Testis (tissue), 2 donors: Measurements from ENCODE around the gene CNPY1.

Experiments
- POLR2A ChIP-seq: fragments of 450-650 bp; IDR thresholded peaks from one replicate; pipeline ENCODE4 v1.6.1; 2017; ENCODE audit warnings: antibody characterized with exemption, mild to moderate bottlenecking, moderate library complexity
- TF ChIP-seq, protein P1 (sequence below), 3 experiments: fragments of 450-650 bp in 2 of 3; fragments of 200-600 bp in 1 of 3; sonication (generic) in 1 of 3; IDR thresholded peaks; one replicate each; pipeline ENCODE4 v1.5.1; 2016 to 2019; ENCODE audit warnings: antibody characterized with exemption in 3 of 3, mild to moderate bottlenecking in 2 of 3, moderate library complexity in 1 of 3

- TF ChIP-seq, protein P1, sequence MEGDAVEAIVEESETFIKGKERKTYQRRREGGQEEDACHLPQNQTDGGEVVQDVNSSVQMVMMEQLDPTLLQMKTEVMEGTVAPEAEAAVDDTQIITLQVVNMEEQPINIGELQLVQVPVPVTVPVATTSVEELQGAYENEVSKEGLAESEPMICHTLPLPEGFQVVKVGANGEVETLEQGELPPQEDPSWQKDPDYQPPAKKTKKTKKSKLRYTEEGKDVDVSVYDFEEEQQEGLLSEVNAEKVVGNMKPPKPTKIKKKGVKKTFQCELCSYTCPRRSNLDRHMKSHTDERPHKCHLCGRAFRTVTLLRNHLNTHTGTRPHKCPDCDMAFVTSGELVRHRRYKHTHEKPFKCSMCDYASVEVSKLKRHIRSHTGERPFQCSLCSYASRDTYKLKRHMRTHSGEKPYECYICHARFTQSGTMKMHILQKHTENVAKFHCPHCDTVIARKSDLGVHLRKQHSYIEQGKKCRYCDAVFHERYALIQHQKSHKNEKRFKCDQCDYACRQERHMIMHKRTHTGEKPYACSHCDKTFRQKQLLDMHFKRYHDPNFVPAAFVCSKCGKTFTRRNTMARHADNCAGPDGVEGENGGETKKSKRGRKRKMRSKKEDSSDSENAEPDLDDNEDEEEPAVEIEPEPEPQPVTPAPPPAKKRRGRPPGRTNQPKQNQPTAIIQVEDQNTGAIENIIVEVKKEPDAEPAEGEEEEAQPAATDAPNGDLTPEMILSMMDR (IDR thresholded peaks at IDR 0.05) = no peak
- no peak for TF ChIP-seq POLR2A
These were observed 4.2 kb downstream of the CNPY1 start for GRCh38 chr7:155541986-155542675.
